ENCODE measurements around the gene UBR2.

- TF ChIP-seq CTCF (conservative IDR thresholded peaks at IDR 0.05; ENCODE audit: low read depth, low read length) (no peak), RAD21 (IDR thresholded peaks at IDR 0.05; ENCODE audit: low read length) (no peak)
Measured at GRCh38 chr6:42522036-42522435, 41.8 kb upstream of the UBR2 start.
